ENCODE data around the gene SPHKAP.
"Not testable (repeated sequence)": the region's sequence is repeated elsewhere in the genome, so short reads cannot be mapped to it uniquely, and the experiment has no call there.

SPHKAP gene

GRCh38 chr2:228181098-228182019 lies at the start of gene SPHKAP:
Gene SPHKAP (minus strand): TSS chr2:228181687. CDS start chr2:228181598, 89 bp downstream.
- no peak for DNase-seq

GRCh38 chr2:228227466-228227865 lies 46.0 kb upstream of the SPHKAP start:
- DNase-seq: no peak

GRCh38 chr2:228224410-228224809 lies 42.9 kb upstream of the SPHKAP start:
- no peak for DNase-seq

- not testable (repeated sequence) for DNase-seq
These were observed 37.1 kb upstream of the SPHKAP start for GRCh38 chr2:228218593-228218992.

- no peak for DNase-seq
These were observed 16.0 kb upstream of the SPHKAP start for GRCh38 chr2:228197504-228197903.

GRCh38 chr2:228180181-228181097 lies 1.0 kb downstream of the SPHKAP start:
- no peak for DNase-seq

- no peak for DNase-seq
These were observed 14.2 kb downstream of the SPHKAP start for GRCh38 chr2:228167290-228167689.

GRCh38 chr2:228164718-228165117 lies 16.8 kb downstream of the SPHKAP start:
- DNase-seq: no peak

GRCh38 chr2:228157841-228158240 lies 23.6 kb downstream of the SPHKAP start:
- DNase-seq: no peak

- DNase-seq: no peak
These were observed 36.5 kb downstream of the SPHKAP start for GRCh38 chr2:228144961-228145360.

GRCh38 chr2:228140934-228141528 lies 40.5 kb downstream of the SPHKAP start:
- no peak for DNase-seq

- no peak for DNase-seq
These were observed 45.5 kb downstream of the SPHKAP start for GRCh38 chr2:228136027-228136426.

- DNase-seq: no peak
These were observed 46.2 kb downstream of the SPHKAP start for GRCh38 chr2:228135300-228135699.

GRCh38 chr2:228131833-228132232 lies 49.7 kb downstream of the SPHKAP start:
- DNase-seq: no peak

- DNase-seq: no peak
These were observed 55.1 kb downstream of the SPHKAP start for GRCh38 chr2:228126401-228126800.

- no peak for DNase-seq
These were observed 62.5 kb downstream of the SPHKAP start for GRCh38 chr2:228118940-228119339.

GRCh38 chr2:228107846-228108245 lies 73.6 kb downstream of the SPHKAP start:
- DNase-seq: no peak

- DNase-seq: no peak
These were observed 75.8 kb downstream of the SPHKAP start for GRCh38 chr2:228105526-228106250.

GRCh38 chr2:228104215-228104614 lies 77.3 kb downstream of the SPHKAP start:
- no peak for DNase-seq

- DNase-seq: no peak
These were observed 78.1 kb downstream of the SPHKAP start for GRCh38 chr2:228103379-228103778.

GRCh38 chr2:228102949-228103348 lies 78.5 kb downstream of the SPHKAP start:
- no peak for DNase-seq

- DNase-seq: no peak
These were observed 87.0 kb downstream of the SPHKAP start for GRCh38 chr2:228094377-228094921.

All from NCI-H526 treated with DMSO at 0.1 percent for 48 hours (cell line).